ENCODE measurements around the gene MAPK10.
"Not testable (repeated sequence)": the region's sequence is repeated elsewhere in the genome, so short reads cannot be mapped to it uniquely, and the experiment has no call there.

The MAPK10 gene

GRCh38 chr4:85967872-85968271 is 392.0 kb downstream of the MAPK10 start:
- no peak for DNase-seq (ENCODE audit: low read depth in 3 of 3)

GRCh38 chr4:85966373-85966772 is 393.5 kb downstream of the MAPK10 start:
- DNase-seq (ENCODE audit: low read depth in 3 of 3), result no peak

GRCh38 chr4:85965529-85965928 is 394.3 kb downstream of the MAPK10 start:
- no peak for DNase-seq (ENCODE audit: low read depth in 3 of 3)

GRCh38 chr4:85965017-85965416 is 394.8 kb downstream of the MAPK10 start:
- DNase-seq (ENCODE audit: low read depth in 3 of 3), result not testable (repeated sequence)

GRCh38 chr4:85964298-85964697 is 395.6 kb downstream of the MAPK10 start:
- no peak for DNase-seq (ENCODE audit: low read depth in 3 of 3)

- DNase-seq (ENCODE audit: low read depth in 3 of 3), result no peak
Observed at GRCh38 chr4:85963231-85963630, 396.6 kb downstream of the MAPK10 start.

- DNase-seq (ENCODE audit: low read depth in 3 of 3), result no peak
Observed at GRCh38 chr4:85961887-85962286, 398.0 kb downstream of the MAPK10 start.

- DNase-seq (ENCODE audit: low read depth in 3 of 3), result no peak
Observed at GRCh38 chr4:85956293-85956945, 403.4 kb downstream of the MAPK10 start.

- DNase-seq (ENCODE audit: low read depth in 3 of 3), result no peak
Observed at GRCh38 chr4:85955620-85956292, 404.1 kb downstream of the MAPK10 start.

GRCh38 chr4:85953651-85954018 is 406.2 kb downstream of the MAPK10 start:
- no peak for DNase-seq (ENCODE audit: low read depth in 3 of 3)

GRCh38 chr4:85952972-85953650 is 406.7 kb downstream of the MAPK10 start:
- DNase-seq (ENCODE audit: low read depth in 3 of 3), result no peak

- DNase-seq (ENCODE audit: low read depth in 3 of 3), result no peak
Observed at GRCh38 chr4:85952528-85952927, 407.3 kb downstream of the MAPK10 start.

- no peak for DNase-seq (ENCODE audit: low read depth in 3 of 3)
Observed at GRCh38 chr4:85951099-85951498, 408.8 kb downstream of the MAPK10 start.

- DNase-seq (ENCODE audit: low read depth in 3 of 3), result no peak
Observed at GRCh38 chr4:85946821-85947220, 413.0 kb downstream of the MAPK10 start.

GRCh38 chr4:85942107-85942506 is 417.7 kb downstream of the MAPK10 start:
- DNase-seq (ENCODE audit: low read depth in 3 of 3), result no peak

- no peak for DNase-seq (ENCODE audit: low read depth in 3 of 3)
Observed at GRCh38 chr4:85940151-85940550, 419.7 kb downstream of the MAPK10 start.

Data from stimulated activated CD4-positive, alpha-beta T cell treated with anti-CD3 and anti-CD28 coated beads, TNF-alpha, amount 100 ng/mL, for 24 hours (primary cell).